Measurements from ENCODE around the gene LTBR.

The LTBR gene

DNA sequence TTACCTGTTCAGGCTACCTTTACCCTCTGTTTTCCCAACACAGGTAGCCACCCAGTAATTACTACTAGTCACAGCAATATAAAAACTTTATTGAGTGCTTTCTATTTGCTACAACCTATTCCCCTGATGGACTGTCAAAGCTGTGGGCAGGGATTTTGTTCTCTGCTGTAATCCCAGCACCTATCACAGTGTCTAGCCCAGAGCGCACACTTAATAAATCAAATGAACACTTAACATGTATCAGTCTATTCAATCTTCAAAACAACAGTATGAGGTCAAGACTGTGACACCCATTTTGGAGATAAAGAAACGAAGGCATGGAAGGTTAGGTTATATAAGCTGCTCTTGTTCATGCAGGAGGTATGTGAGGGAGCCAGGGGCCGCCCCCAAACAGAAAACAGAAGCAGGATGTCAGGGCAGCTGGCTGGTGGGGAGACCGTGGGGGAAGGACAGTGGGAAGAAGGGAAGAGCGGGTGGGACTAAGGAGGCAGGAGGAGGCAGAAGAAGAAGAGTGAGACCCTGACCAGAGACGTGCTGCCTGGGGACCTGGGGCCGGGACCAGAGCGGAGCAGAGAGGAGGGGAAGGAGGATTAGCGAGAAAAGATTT lies 43.8 kb upstream of the LTBR start:
- no peak overlapping the region for H2AFZ ChIP-seq
- no peaks in the 10 kb centered on the region for H3K9me3 ChIP-seq (ENCODE audit: control insufficient read depth, low read length)
- peaks cover 62% of the 10 kb centered on the region for H3K4me1 ChIP-seq

DNA sequence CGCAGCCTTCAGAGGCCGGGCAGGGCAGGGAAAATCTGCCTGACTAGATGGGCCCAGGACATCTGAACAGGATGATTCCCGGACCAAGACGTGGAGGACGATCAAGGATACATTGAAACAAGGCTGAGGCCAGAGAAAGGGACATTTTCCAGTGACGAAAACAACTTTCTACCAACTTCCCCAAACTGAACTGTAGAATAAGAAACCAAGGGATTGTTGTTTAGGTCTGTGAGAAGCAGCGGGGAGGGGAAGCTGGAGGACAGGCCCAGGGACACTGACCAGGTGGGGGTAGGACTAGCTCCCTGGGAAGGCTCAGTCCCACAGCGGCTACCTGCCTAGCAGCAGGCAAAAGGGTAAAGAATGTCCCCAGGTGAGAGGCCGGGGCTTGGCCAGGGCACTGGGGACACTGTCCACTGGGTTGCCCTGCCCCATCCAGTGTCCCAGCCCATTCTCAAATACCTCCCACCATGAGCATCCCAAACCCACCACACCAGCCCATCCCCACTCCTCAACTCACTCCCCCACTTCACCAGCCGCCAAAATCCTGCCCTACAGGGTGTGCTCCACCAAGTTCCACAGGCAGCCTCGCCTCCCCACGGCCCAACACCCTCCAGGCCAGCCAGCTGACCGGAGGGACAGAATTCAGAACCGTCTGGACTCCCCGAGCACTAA lies 43.1 kb upstream of the LTBR start:
- Histone ChIP-seq H3K9me3 (ENCODE audit: control insufficient read depth, low read length) (no peaks in the 10 kb centered on the region), H3K4me1 (peaks cover 54% of the 10 kb centered on the region), H3K4me2 (ENCODE audit: low read length) (peak overlapping the region; percentile 99), H3K9ac (peak overlapping the region; percentile 100), H3K27ac (peak overlapping the region; percentile 100), H3K27me3 (ENCODE audit: control insufficient read depth, insufficient read depth, low read length) (no peaks in the 10 kb centered on the region), H3K36me3 (ENCODE audit: control insufficient read depth, insufficient read depth, low read length) (no peaks in the 10 kb centered on the region), H3K79me2 (peaks cover 54% of the 10 kb centered on the region), H2AFZ (peak overlapping the region; percentile 92), H3K4me3 (ENCODE audit: low read depth, low read length) (peak overlapping the region; percentile 89)
- TF ChIP-seq, protein P1, sequence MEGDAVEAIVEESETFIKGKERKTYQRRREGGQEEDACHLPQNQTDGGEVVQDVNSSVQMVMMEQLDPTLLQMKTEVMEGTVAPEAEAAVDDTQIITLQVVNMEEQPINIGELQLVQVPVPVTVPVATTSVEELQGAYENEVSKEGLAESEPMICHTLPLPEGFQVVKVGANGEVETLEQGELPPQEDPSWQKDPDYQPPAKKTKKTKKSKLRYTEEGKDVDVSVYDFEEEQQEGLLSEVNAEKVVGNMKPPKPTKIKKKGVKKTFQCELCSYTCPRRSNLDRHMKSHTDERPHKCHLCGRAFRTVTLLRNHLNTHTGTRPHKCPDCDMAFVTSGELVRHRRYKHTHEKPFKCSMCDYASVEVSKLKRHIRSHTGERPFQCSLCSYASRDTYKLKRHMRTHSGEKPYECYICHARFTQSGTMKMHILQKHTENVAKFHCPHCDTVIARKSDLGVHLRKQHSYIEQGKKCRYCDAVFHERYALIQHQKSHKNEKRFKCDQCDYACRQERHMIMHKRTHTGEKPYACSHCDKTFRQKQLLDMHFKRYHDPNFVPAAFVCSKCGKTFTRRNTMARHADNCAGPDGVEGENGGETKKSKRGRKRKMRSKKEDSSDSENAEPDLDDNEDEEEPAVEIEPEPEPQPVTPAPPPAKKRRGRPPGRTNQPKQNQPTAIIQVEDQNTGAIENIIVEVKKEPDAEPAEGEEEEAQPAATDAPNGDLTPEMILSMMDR (IDR thresholded peaks at IDR 0.05): no peak

More for the DNA sequence above, 43.8 kb upstream of the LTBR start:
- Histone ChIP-seq H3K36me3 (ENCODE audit: control insufficient read depth, insufficient read depth, low read length) (no peaks in the 10 kb centered on the region), H3K4me2 (ENCODE audit: low read length) (peak overlapping the region; percentile 99), H3K9ac (peak overlapping the region; percentile 100), H3K27me3 (ENCODE audit: control insufficient read depth, insufficient read depth, low read length) (no peaks in the 10 kb centered on the region), H3K27ac (peak overlapping the region; percentile 100), H3K4me3 (ENCODE audit: low read depth, low read length) (peak overlapping the region; percentile 89), H3K79me2 (peaks cover 61% of the 10 kb centered on the region)
- TF ChIP-seq, protein P1 (IDR thresholded peaks at IDR 0.05): no peak

DNA sequence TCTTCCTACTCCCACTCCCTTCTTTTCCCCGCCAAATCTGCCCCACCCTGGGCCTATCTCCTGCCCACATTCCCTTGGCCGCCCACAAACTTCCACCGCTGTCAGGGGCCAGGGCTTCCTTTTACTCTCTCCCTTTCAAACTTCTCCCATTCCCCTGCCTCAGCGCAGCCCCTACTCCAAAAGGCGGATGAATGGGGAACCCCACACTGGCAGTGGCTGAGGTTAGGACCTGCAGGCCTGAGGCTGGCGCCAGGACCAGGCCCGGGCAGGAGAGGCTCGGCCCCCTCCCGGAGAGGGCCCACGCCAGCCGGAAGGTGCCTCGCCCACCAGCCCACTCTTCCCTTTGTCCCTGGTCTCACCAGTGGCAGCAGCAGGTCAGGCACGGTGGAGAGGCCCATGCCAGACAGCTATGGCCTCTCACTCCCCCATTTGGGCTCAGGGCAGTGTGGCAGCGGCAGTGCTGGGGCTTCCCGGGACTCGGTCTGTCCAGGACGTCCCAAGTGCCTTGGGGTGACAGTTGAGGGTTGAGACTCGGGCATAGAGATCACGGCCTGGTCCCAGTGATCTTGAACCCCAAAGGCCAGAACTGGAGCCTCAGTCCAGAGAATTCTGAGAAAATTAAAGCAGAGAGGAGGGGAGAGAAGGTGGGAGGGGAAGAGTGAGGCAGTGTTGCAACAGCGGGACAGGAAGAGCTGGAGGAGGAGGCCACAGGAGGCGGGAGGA lies 42.4 kb upstream of the LTBR start, which contains the start of gene TNFRSF1A:
Gene TNFRSF1A, minus strand, starts transcription at position 660 of the 723 bp plus-strand sequence. Its CDS starts 262 bp downstream, at position 398.
- no peaks in the 10 kb centered on the region for H3K27me3 ChIP-seq (ENCODE audit: control insufficient read depth, insufficient read depth, low read length)
- peaks cover 53% of the 10 kb centered on the region for H3K79me2 ChIP-seq
- peak within 1 kb of the TSS; percentile 100 for H3K27ac ChIP-seq
- peak within 1 kb of the TSS; percentile 92 for H2AFZ ChIP-seq
- no peaks in the 10 kb centered on the region for H3K36me3 ChIP-seq (ENCODE audit: control insufficient read depth, insufficient read depth, low read length)
- H3K4me3 ChIP-seq (ENCODE audit: low read depth, low read length): peak within 1 kb of the TSS; percentile 89
- H3K9me3 ChIP-seq (ENCODE audit: control insufficient read depth, low read length): no peaks in the 10 kb centered on the region
- H3K4me1 ChIP-seq: peaks cover 50% of the 10 kb centered on the region
- H3K4me2 ChIP-seq (ENCODE audit: low read length): peak within 1 kb of the TSS; percentile 99
- peak within 1 kb of the TSS; percentile 100 for H3K9ac ChIP-seq
- TF ChIP-seq, protein P1 (IDR thresholded peaks at IDR 0.05): no peak

DNA sequence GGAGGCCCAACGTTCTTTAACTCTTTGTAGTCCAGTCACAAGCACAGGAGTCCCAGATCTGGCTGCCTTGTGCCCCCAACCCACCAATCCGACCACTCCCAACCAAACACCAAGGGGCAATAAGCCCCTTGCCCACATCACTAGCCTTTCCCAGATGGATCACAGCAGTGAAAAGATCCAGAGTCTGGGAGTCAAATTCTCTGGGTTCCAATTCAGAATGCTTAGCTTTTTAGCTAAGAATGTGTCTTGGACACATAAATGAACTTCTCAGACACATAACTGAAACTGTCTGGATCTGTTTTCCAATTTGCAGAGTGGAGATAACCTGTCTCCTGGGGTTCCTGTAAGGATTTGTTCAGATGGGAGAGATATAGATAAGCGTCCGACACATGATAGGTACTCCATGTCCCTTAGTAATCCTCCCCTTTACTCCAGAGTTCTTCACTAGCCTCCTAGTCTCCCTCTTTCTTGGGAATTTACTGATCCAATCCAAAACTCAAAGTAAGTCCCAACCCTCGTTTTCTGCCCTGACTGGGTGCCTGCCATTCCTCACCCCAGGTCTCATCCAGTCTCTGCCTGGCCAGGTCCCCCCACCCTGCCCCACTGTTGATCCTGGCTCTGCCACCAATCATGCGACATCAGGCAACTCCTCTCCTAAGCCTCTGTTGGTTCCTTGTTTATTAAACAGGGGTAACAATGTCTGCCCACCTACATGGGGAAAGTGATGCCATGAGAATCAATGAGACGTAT lies 41.6 kb upstream of the LTBR start:
- Histone ChIP-seq H3K4me1 (peaks cover 43% of the 10 kb centered on the region), H3K36me3 (ENCODE audit: control insufficient read depth, insufficient read depth, low read length) (no peaks in the 10 kb centered on the region), H3K9me3 (ENCODE audit: control insufficient read depth, low read length) (no peaks in the 10 kb centered on the region), H2AFZ (peak overlapping the region; percentile 92), H3K4me3 (ENCODE audit: low read depth, low read length) (peak overlapping the region; percentile 89), H3K27ac (peak overlapping the region; percentile 100), H3K27me3 (ENCODE audit: control insufficient read depth, insufficient read depth, low read length) (no peaks in the 10 kb centered on the region), H3K4me2 (ENCODE audit: low read length) (peak overlapping the region; percentile 99), H3K9ac (peak overlapping the region; percentile 54), H3K79me2 (peaks cover 49% of the 10 kb centered on the region)
- TF ChIP-seq, protein P1 (IDR thresholded peaks at IDR 0.05): no peak

Data from parathyroid adenoma (tissue), 2 donors.